GM19467 (cell line): ENCODE results near the gene MCF2L2.

Experiments
- ATAC-seq: cut with Tn5 transposase; IDR thresholded peaks from one replicate; pipeline ENCODE4 v1.9.1; 2021; ENCODE audit warnings: mild to moderate bottlenecking, moderate library complexity; ENCODE audit not compliant: unreplicated experiment

The MCF2L2 gene

GRCh38 chr3:183213415-183214276 is 214.8 kb downstream of the MCF2L2 start:
- ATAC-seq: no peak

GRCh38 chr3:183212565-183212964 is 215.9 kb downstream of the MCF2L2 start:
- no peak for ATAC-seq

- ATAC-seq: no peak
Observed at GRCh38 chr3:183212096-183212495, 216.3 kb downstream of the MCF2L2 start.

- no peak for ATAC-seq
Observed at GRCh38 chr3:183211352-183211751, 217.1 kb downstream of the MCF2L2 start.

GRCh38 chr3:183210862-183211341 is 217.5 kb downstream of the MCF2L2 start:
- no peak for ATAC-seq

GRCh38 chr3:183210341-183210740 is 218.1 kb downstream of the MCF2L2 start:
- ATAC-seq: no peak

- ATAC-seq: no peak
Observed at GRCh38 chr3:183208800-183209199, 219.6 kb downstream of the MCF2L2 start.

GRCh38 chr3:183208260-183208659 is 220.2 kb downstream of the MCF2L2 start:
- ATAC-seq: no peak

GRCh38 chr3:183203670-183204069 is 224.7 kb downstream of the MCF2L2 start:
- ATAC-seq: no peak

- ATAC-seq: no peak
Observed at GRCh38 chr3:183202004-183202722, 226.3 kb downstream of the MCF2L2 start.

- ATAC-seq: no peak
Observed at GRCh38 chr3:183198939-183199338, 229.5 kb downstream of the MCF2L2 start.

- no peak for ATAC-seq
Observed at GRCh38 chr3:183197734-183198133, 230.7 kb downstream of the MCF2L2 start.

GRCh38 chr3:183195266-183195665 is 233.2 kb downstream of the MCF2L2 start:
- no peak for ATAC-seq

- ATAC-seq: no peak
Observed at GRCh38 chr3:183193762-183194689, 234.4 kb downstream of the MCF2L2 start.

GRCh38 chr3:183192650-183193300 is 235.6 kb downstream of the MCF2L2 start:
- ATAC-seq: no peak

- ATAC-seq: no peak
Observed at GRCh38 chr3:183189641-183190040, 238.8 kb downstream of the MCF2L2 start.

- ATAC-seq: no peak
Observed at GRCh38 chr3:183188895-183189462, 239.4 kb downstream of the MCF2L2 start.

GRCh38 chr3:183185696-183186095 is 242.7 kb downstream of the MCF2L2 start:
- ATAC-seq: no peak

GRCh38 chr3:183182732-183183610 is 245.4 kb downstream of the MCF2L2 start:
- no peak for ATAC-seq
